BE2C (cell line): Measurements from ENCODE around the gene LYRM4.

Experiments
- DNase-seq: peaks from one replicate; pipeline ENCODE4 v3.0.0-alpha.2; 2020
- H3K27me3 ChIP-seq: fragments of 250-450 bp; sonication (Bioruptor Pico); 2 replicates; pipeline ENCODE4 v1.5.1; 2020; ENCODE audit warnings: mild to moderate bottlenecking
- H3K36me3 ChIP-seq: fragments of 250-450 bp; sonication (Bioruptor Pico); 2 replicates; pipeline ENCODE4 v1.5.1; 2020; ENCODE audit warnings: mild to moderate bottlenecking
- H3K4me1 ChIP-seq: fragments of 250-450 bp; sonication (Bioruptor Pico); 2 replicates; pipeline ENCODE4 v1.5.1; 2020
- H3K4me3 ChIP-seq: 2 replicates; pipeline ENCODE4 v1.5.1; 2011; ENCODE audit warnings: low read depth, low read length
- H3K9me3 ChIP-seq: fragments of 250-450 bp; sonication (Bioruptor Pico); 2 replicates; pipeline ENCODE4 v1.5.1; 2020
- TF ChIP-seq, protein P1 (sequence below): IDR thresholded peaks from 2 replicates; pipeline ENCODE4 v1.5.1; 2012; ENCODE audit warnings: mild to moderate bottlenecking, low read depth, low read length

The LYRM4 gene

DNA sequence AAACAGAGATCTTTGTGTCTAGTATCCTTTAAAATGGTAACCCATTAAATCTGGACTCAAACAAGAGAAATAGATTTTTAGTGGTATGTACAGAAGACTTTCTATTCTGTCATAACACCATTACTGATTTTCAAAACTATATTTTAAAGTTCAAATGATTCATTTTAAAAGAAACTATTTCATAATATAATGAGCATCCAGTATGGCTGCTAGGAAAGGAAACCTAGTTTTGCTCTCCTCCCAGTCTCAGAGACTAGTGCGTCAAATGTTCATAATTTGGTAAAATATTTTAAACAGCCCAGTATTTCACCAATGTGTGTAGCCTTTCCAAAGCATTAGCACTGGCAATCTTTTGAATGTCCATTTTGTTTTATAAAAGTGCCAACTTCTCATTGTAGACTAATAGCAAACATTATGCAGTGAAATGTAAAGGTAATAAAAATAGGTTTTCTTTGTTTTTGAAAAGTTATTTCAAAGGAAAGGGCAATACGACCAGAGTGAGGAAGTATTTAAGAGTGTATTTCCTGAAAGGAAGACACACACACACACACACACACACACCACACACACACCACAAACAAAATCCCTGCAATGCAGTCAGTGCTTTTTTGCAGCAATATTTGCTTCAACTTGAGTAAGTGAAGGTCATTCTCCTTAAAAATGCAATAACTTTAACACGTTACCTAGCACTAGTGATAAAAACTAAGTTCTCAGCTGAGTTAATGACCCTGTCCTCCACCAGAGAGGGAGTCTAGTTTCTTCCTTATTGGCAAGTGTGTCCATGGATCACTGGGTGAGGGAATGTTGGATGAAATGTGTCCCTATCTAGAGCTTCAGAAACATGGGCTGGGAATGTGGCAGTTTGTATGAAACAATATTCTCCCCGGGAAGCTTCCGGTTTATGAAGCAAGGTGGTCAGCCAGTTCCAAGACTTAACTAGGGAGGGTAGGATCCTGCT is 171.0 kb downstream of the LYRM4 start:
- Histone ChIP-seq H3K4me1 (no peaks in the 10 kb centered on the region), H3K36me3 (no peaks in the 10 kb centered on the region), H3K27me3 (peaks cover 27% of the 10 kb centered on the region), H3K9me3 (no peaks in the 10 kb centered on the region), H3K4me3 (no peak overlapping the region)
- DNase-seq = no peak
- TF ChIP-seq, protein P1, sequence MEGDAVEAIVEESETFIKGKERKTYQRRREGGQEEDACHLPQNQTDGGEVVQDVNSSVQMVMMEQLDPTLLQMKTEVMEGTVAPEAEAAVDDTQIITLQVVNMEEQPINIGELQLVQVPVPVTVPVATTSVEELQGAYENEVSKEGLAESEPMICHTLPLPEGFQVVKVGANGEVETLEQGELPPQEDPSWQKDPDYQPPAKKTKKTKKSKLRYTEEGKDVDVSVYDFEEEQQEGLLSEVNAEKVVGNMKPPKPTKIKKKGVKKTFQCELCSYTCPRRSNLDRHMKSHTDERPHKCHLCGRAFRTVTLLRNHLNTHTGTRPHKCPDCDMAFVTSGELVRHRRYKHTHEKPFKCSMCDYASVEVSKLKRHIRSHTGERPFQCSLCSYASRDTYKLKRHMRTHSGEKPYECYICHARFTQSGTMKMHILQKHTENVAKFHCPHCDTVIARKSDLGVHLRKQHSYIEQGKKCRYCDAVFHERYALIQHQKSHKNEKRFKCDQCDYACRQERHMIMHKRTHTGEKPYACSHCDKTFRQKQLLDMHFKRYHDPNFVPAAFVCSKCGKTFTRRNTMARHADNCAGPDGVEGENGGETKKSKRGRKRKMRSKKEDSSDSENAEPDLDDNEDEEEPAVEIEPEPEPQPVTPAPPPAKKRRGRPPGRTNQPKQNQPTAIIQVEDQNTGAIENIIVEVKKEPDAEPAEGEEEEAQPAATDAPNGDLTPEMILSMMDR = no peak

DNA sequence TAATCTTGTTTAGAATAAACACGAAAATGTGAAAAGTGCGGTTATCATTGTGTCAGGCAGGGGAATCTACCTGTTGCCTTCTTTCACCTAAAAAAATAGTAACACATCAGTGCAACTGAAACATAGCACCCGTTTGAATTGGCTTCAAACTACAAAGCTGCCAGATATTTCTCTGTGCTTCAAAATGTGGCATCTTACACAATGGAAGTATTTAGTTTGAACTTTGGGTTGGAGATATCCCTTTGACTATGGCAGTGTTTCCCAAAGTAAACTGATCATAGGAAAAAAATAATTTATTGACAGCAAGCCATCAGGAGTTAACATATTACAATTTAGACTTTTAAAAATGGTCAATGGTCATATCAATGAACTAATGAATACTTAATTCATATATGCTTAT is 172.0 kb downstream of the LYRM4 start:
- Histone ChIP-seq H3K4me3 (no peak overlapping the region), H3K27me3 (peaks cover 37% of the 10 kb centered on the region), H3K36me3 (no peaks in the 10 kb centered on the region), H3K4me1 (no peaks in the 10 kb centered on the region), H3K9me3 (no peaks in the 10 kb centered on the region)
- no peak for DNase-seq
- TF ChIP-seq, protein P1 = no peak

DNA sequence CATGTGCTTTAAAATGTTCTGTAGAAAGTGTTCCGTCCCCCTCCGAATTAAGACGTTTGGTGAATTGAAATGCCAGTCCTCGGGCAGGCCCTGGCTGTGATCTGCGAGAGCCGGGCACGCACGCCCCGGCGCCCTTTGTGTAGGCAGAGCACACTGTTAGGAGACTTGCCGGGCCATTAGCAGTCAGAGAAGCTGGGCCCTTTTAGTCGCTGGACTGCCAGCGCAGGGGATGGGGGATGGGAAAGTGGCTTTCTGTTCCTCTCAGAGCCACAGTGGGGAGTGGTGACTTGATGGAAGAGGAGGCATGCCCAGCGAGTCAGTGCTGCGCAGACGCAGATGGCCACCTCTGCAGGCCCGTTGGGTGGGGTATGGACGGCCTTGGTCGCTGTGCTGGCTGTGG is 173.4 kb downstream of the LYRM4 start:
- H3K36me3 ChIP-seq = no peaks in the 10 kb centered on the region
- H3K27me3 ChIP-seq = peaks cover 39% of the 10 kb centered on the region
- no peak for DNase-seq
- H3K4me1 ChIP-seq = no peaks in the 10 kb centered on the region
- TF ChIP-seq, protein P1 = no peak
- H3K9me3 ChIP-seq = no peaks in the 10 kb centered on the region
- H3K4me3 ChIP-seq = no peak overlapping the region

DNA sequence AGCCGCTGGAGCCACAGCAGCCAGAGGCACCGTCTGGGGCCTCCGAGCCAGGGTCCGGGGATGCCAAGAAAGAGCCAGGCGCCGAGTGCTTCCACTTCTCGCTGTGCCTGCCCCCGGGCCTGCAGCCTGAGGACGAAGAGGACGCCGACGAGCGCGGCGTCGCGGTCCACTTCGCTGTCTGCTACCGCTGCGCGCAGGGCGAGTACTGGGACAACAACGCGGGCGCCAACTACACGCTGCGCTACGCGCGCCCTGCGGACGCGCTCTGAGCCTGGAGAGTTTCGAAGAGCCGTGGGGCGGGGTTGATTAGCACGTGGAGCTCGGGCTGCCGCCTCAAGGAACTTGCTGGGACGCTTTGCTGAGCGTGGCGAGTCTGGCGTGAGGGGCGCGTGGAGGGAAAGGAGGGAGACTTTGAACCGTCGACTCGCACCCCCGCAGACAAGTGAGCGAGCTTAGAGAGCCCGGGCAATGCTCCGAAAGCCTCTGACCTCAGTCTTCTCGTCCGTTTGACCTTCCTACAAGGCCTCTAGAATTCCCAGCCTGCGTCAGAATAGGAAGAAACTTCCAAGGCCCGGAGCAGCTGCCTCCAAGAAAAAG is 174.4 kb downstream of the LYRM4 start:
- H3K4me1 ChIP-seq = no peaks in the 10 kb centered on the region
- H3K36me3 ChIP-seq = no peaks in the 10 kb centered on the region
- TF ChIP-seq, protein P1 = no peak
- H3K4me3 ChIP-seq = no peak overlapping the region
- no peak for DNase-seq
- peaks cover 39% of the 10 kb centered on the region for H3K27me3 ChIP-seq
- no peaks in the 10 kb centered on the region for H3K9me3 ChIP-seq

DNA sequence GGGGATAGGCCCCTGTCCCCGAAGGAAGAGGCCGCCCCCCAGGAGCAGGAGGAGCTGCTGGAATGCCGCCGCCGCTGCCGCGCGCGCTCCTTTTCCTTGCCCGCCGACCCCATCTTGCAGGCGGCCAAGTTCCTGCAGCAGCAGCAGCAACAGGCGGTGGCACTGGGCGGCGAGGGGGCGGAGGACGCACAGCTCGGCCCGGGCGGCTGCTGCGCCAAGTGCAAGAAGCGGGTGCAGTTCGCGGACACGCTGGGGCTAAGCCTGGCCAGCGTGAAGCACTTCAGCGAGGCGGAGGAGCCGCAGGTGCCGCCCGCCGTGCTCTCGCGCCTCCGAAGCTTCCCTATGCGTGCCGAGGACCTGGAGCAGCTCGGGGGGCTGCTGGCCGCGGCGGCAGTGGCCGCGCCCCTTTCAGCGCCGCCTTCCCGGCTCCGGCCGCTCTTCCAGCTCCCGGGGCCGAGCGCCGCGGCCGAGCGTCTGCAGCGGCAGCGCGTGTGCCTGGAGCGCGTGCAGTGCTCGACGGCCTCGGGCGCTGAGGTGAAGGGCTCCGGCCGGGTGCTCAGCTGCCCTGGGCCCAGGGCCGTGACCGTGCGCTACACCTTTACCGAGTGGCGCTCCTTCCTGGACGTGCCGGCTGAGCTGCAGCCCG is 175.0 kb downstream of the LYRM4 start:
- TF ChIP-seq, protein P1 = no peak
- Histone ChIP-seq H3K27me3 (peaks cover 39% of the 10 kb centered on the region), H3K4me3 (peak overlapping the region; percentile 45), H3K36me3 (no peaks in the 10 kb centered on the region), H3K4me1 (no peaks in the 10 kb centered on the region), H3K9me3 (no peaks in the 10 kb centered on the region)
- peak; percentile 49 for DNase-seq
